AG04449 (cell line): Measurements from ENCODE around the gene TAF3.

ENCODE experiments used
- CTCF ChIA-PET: fragments of 350-600 bp; formaldehyde crosslinking; extraction: SDS; loops from one replicate; lab custom pipeline; 2021; ENCODE audit warnings: antibody characterized with exemption; lab: Yijun Ruan, JAX
- POLR2A ChIA-PET: fragments of 400-600, 350-600 bp; formaldehyde crosslinking; extraction: SDS; loops from one replicate; lab custom pipeline; 2020; ENCODE audit warnings: antibody characterized with exemption, inconsistent platforms; lab: Yijun Ruan, JAX
- DNase-seq: peaks from one replicate; pipeline ENCODE4 v3.0.0-alpha.2; 2010; ENCODE audit warnings: low read depth, low spot score
- H3K4me3 ChIP-seq: 2 replicates; pipeline ENCODE4 v1.5.1; 2011; ENCODE audit warnings: low read depth, mild to moderate bottlenecking, control low read depth, low read length
- CTCF ChIP-seq: IDR thresholded peaks from one replicate; pipeline ENCODE4 v1.5.1; 2011; ENCODE audit warnings: mild to moderate bottlenecking, moderate library complexity, low read length, control low read depth, inconsistent platforms; ENCODE audit not compliant: insufficient read depth; ENCODE audit errors: missing control alignments

TAF3 gene

DNA sequence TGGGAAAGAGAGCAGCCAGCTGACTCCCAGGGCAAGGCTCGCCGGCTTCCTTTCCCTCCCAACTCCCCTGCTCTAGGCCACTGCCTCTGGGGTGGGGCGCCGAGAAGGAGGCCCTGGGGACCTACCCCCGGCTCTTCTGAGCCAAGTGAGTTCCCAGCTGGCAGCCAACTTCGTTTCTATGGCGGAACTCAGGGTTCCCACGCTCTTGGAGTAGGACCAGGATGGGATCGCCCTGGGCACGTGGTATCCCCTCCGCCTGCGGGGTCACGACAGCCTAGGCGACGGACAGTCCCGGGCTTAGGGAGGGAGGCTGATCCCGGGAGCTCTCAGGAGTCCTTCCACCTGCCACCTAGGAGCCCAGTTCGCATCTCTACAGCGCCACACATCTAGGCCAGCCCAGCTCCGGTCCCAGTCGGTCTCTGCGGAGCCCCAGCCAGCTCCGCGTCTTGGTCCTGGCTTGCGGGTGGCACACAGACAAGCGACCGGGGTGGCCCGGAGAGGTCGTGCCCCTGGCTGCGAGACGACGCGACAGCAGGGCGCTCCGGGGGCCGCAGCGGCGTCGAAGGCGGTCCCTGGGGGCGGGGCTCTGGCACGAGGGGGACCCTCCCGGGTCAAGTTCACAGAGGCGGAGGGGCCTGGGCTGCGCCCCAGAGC is 215.6 kb downstream of the TAF3 start:
- TF ChIP-seq CTCF, result no peak
- ChIA-PET CTCF (no interaction called here), POLR2A (no interaction called here)
- no peak for DNase-seq
- H3K4me3 ChIP-seq, result no peak overlapping the region

DNA sequence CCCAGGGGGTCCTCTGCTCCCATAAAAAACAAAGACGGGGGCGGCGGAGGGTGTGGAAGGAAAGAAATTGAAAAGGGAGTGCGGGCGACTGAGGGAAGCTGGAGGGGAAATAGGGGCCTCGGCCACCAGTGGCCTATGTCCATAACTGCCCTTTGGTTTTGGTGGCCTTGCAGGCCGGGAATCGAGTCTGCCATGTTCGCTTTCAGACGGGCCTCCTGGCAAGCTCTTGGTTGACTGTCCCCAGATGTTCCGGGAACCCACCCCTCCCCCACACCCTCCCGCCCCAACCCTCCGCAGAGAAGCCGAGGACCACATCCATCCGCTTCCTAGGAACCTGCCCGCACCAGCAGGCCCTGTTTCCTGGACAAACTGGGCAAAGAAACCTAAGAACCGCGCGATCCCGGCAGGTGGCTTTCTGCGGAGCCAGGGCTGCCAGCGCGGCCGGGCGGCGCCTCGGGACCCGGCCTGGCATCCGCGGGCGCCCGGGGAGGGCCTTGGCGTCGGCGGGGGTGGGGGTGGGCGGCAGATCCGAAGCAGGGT is 216.2 kb downstream of the TAF3 start:
- H3K4me3 ChIP-seq, result no peak overlapping the region
- ChIA-PET CTCF (no interaction called here), POLR2A (no interaction called here)
- no peak for TF ChIP-seq CTCF
- no peak for DNase-seq

DNA sequence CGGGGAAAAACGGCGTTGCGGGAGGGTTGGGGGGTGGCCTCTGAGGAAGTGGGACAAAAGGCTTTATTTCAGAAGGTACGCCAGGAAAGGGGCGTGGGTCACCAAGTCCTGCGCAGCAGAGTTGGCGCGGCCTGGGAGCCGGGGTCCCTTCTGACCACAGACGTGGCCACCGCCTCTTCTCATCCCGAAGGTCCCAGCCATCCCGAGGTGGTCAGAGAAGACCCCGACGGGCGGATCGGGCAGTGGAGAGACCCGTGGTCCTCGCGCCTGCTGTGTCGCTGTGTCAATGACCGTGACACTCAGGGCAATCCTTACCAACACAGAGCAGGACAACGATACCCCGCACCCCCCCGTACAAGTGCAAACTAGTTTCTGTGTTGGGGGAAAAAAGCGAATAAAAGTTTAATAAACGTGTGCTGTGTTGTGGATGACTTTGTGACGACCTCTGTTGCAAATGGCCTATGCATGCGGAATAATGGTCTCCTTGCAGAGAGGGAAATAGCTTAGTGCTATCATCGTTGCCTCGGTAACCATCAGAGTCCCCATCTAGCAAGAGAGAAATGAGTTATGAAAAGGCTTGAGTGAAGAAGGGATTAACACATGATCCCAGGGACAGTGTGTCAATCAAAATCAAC is 216.8 kb downstream of the TAF3 start:
- no peak for DNase-seq
- ChIA-PET CTCF (no interaction called here), POLR2A (no interaction called here)
- TF ChIP-seq CTCF, result no peak
- no peak overlapping the region for H3K4me3 ChIP-seq

GRCh38 chr10:8035641-8036470 is 217.6 kb downstream of the TAF3 start:
- no peak for DNase-seq
- TF ChIP-seq CTCF, result no peak
- H3K4me3 ChIP-seq, result no peak overlapping the region
- ChIA-PET CTCF (no interaction called here), POLR2A (no interaction called here)

DNA sequence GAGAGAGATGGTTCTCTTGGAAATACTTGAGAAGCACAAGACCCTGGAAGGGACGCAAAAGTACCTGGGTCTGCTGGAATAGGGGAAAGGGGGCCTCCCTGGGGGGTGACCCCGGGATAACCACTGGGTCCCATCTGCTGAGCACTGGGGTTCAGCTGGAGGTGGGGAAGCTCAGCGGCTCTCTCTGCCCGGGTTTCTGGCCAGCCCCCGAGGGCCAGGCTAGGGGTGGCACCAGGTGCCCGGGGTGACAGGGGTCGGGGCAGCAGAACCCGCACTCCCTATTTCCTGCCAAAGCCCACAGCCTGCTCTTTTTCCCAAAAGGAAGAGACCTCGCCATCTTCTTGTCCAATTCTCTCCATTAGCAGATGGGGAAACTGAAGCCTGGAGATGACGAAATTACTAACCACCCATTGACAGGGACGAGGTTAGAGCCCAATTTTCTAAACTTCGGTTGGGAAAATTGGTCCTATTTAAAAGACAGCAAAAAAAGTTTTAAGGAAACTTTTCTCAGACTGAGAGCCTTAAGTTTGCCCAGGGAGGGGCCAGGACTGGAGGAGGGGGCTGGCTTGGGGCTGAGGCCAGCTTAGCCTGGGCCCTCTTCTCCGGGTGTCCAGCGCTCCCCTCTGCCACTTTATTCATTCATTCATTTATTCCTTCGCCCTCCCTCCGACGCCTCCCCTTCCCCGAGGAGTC is 218.3 kb downstream of the TAF3 start:
- POLR2A ChIA-PET, result no interaction called here
- no peak for TF ChIP-seq CTCF
- H3K4me3 ChIP-seq, result no peak overlapping the region
- CTCF ChIA-PET, result interaction anchor here (1.2 kb wide), 1 partner anchor 9 kb away, joined by 3 read pairs; no protein-coding TSS in a partner anchor
- no peak for DNase-seq
